Measurements from ENCODE around the gene CRTC3. TPM values are rescaled to one million over a fixed set of nuclear protein-coding genes. Genes with fewer than 3 reads are reported as not detected.

The CRTC3 gene
- total RNA-seq, 1 experiment from 2014 or later, result 17.5 TPM

DNA sequence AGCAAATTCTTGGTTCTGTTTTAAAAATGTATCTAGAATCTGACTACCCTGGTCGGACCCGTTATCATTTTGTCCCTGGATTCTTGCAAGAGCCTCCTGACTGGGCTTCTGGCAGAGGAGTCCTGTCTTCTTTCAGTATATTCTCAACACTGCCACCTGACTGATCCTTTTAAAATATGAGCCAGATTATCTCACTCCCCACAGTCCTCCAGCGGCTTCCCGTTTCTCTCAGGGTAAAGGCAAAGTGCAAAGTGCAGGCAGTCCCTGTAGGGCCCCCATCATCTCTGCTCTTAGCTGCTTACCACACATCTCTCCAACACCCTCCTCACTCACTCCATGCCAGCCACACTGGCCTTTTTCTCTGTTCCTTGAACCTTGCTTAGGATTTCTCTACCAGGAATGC, 28.4 kb downstream of the CRTC3 start:
- Mint-ChIP-seq H3K27me3 (ENCODE audit: unreplicated experiment) (no peaks in the 10 kb centered on the region), H3K27ac (ENCODE audit: unreplicated experiment) (no peak overlapping the region), H3K9me3 (ENCODE audit: low read depth, unreplicated experiment) (no peaks in the 10 kb centered on the region), H3K4me1 (ENCODE audit: low read depth, unreplicated experiment) (no peaks in the 10 kb centered on the region), H3K4me3 (ENCODE audit: low read depth, unreplicated experiment) (no peak overlapping the region), H3K36me3 (ENCODE audit: insufficient read depth, unreplicated experiment) (no peaks in the 10 kb centered on the region)
- intact Hi-C loops (cut with micrococcal nuclease; ENCODE audit: unreplicated experiment), result no loop called here
- TF ChIP-seq, protein P1, sequence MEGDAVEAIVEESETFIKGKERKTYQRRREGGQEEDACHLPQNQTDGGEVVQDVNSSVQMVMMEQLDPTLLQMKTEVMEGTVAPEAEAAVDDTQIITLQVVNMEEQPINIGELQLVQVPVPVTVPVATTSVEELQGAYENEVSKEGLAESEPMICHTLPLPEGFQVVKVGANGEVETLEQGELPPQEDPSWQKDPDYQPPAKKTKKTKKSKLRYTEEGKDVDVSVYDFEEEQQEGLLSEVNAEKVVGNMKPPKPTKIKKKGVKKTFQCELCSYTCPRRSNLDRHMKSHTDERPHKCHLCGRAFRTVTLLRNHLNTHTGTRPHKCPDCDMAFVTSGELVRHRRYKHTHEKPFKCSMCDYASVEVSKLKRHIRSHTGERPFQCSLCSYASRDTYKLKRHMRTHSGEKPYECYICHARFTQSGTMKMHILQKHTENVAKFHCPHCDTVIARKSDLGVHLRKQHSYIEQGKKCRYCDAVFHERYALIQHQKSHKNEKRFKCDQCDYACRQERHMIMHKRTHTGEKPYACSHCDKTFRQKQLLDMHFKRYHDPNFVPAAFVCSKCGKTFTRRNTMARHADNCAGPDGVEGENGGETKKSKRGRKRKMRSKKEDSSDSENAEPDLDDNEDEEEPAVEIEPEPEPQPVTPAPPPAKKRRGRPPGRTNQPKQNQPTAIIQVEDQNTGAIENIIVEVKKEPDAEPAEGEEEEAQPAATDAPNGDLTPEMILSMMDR (IDR thresholded peaks at IDR 0.05; ENCODE audit: unreplicated experiment), result no peak
- CTCF ChIA-PET, result no interaction called here
- no TSS peak for BruUV-seq (replicated peaks)
- DNase-seq, result no peak

DNA sequence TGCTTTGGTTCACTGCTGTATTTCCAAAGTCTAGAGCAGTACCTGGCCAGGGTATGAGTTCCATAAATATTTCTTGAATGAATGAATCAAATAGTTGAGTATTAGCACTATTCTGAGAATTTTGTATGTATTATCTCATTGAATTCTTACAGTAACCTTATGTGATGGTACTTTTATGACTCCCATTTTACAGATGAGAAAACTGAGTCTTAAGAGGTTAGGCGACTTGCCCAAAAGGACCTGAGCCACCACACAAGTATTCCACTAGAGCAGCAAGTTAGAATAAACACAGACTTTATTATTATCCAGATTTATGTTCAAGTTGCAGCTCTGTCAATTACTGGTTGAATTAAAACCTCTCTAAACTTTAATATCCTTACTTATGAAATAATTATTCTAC, 29.4 kb downstream of the CRTC3 start:
- H3K27me3 Mint-ChIP-seq (ENCODE audit: unreplicated experiment), result no peaks in the 10 kb centered on the region
- TF ChIP-seq, protein P1 (IDR thresholded peaks at IDR 0.05; ENCODE audit: unreplicated experiment), result no peak
- no peak overlapping the region for H3K4me3 Mint-ChIP-seq (ENCODE audit: low read depth, unreplicated experiment)
- H3K9me3 Mint-ChIP-seq (ENCODE audit: low read depth, unreplicated experiment), result no peaks in the 10 kb centered on the region
- CTCF ChIA-PET, result no interaction called here
- no peak overlapping the region for H3K27ac Mint-ChIP-seq (ENCODE audit: unreplicated experiment)
- no peaks in the 10 kb centered on the region for H3K36me3 Mint-ChIP-seq (ENCODE audit: insufficient read depth, unreplicated experiment)
- DNase-seq, result no peak
- intact Hi-C loops (cut with micrococcal nuclease; ENCODE audit: unreplicated experiment), result no loop called here
- H3K4me1 Mint-ChIP-seq (ENCODE audit: low read depth, unreplicated experiment), result no peaks in the 10 kb centered on the region
- BruUV-seq (replicated peaks), result no TSS peak

DNA sequence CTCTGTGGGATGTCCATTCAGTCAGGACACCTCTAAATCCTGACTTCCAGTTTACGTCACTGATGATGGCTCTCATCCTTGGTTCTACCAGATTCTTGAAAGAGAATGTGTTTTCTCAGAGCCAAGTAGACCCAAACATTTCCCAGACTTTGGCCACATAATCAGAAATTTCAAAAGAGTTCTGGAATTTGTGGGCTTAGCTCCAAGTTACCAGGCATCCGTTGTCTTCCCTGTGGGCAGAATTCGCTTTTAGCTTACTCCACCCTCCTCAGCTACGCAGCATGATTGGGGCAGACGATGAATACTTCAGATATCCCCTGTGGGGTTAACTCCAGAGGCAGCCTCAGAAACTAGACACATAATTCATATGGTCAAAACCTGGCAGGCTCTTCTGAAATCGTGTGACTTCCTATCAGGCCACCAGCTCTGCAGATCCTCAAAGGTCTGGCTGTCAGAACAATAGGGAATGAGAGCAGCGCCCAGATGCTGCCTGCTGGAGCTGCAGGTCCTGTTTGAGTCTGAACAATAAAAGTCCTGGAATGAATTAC, 30.6 kb downstream of the CRTC3 start:
- no peak for DNase-seq
- intact Hi-C loops (cut with micrococcal nuclease; ENCODE audit: unreplicated experiment), result no loop called here
- no peak overlapping the region for H3K27ac Mint-ChIP-seq (ENCODE audit: unreplicated experiment)
- CTCF ChIA-PET, result interaction anchor here (0.6 kb wide), 1 partner anchor 23 kb away, joined by 6 read pairs; no protein-coding TSS in a partner anchor
- H3K4me3 Mint-ChIP-seq (ENCODE audit: low read depth, unreplicated experiment), result no peak overlapping the region
- BruUV-seq (replicated peaks), result no TSS peak
- TF ChIP-seq, protein P1 (IDR thresholded peaks at IDR 0.05; ENCODE audit: unreplicated experiment), result no peak
- H3K27me3 Mint-ChIP-seq (ENCODE audit: unreplicated experiment), result no peaks in the 10 kb centered on the region
- H3K36me3 Mint-ChIP-seq (ENCODE audit: insufficient read depth, unreplicated experiment), result no peaks in the 10 kb centered on the region
- H3K4me1 Mint-ChIP-seq (ENCODE audit: low read depth, unreplicated experiment), result no peaks in the 10 kb centered on the region
- H3K9me3 Mint-ChIP-seq (ENCODE audit: low read depth, unreplicated experiment), result no peaks in the 10 kb centered on the region

DNA sequence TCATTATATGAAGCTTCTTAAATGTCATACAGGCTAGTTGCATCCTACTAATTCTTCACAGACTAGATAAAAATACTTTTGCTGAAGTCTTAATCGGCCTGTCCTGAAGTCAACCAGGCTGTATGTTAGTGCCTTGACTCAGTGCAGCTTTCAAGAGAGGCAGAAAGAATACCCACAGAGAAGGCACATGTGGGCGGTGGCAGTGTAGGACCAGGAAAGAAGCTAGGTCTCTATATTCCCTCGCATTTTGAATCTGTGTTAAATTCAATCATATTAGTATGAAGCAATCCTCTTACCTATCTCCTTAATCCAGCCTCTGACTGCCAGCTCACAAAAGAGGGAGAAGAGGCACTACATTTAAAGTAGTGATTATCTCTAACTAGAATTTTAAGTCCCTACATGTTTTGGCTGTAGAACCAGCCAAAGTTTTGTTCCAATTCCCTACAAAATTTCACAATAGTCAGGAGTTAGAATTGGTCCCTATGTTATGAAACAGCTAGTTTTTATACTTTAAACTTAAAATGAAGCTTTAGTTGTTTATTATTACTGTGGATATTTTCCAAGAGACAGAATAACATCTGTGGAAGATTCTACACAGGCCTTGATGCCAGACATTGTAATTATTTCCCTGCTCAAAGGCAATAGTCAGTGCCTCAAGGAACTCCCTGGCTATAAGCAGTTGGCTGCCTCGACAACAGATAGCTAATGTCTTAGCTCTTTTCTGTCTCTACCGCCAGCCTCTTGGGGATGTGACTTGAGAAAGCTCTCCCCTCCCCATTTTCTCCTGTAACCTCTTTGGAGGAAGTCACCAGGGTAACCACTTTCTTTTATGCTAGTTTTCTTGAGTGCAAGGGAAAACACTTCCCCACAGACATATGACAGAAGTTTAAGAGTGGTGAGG, 31.9 kb downstream of the CRTC3 start:
- intact Hi-C loops (cut with micrococcal nuclease; ENCODE audit: unreplicated experiment), result no loop called here
- Mint-ChIP-seq H3K36me3 (ENCODE audit: insufficient read depth, unreplicated experiment) (no peaks in the 10 kb centered on the region), H3K4me1 (ENCODE audit: low read depth, unreplicated experiment) (no peaks in the 10 kb centered on the region), H3K4me3 (ENCODE audit: low read depth, unreplicated experiment) (no peak overlapping the region), H3K27ac (ENCODE audit: unreplicated experiment) (no peak overlapping the region), H3K9me3 (ENCODE audit: low read depth, unreplicated experiment) (no peaks in the 10 kb centered on the region), H3K27me3 (ENCODE audit: unreplicated experiment) (no peaks in the 10 kb centered on the region)
- CTCF ChIA-PET, result no interaction called here
- TF ChIP-seq, protein P1 (IDR thresholded peaks at IDR 0.05; ENCODE audit: unreplicated experiment), result no peak
- no peak for DNase-seq
- no TSS peak for BruUV-seq (replicated peaks)

Data from Calu3 (cell line).